ENCODE results near the gene PGPEP1. TPM values are rescaled to one million over a fixed set of nuclear protein-coding genes. Genes with fewer than 3 reads are reported as not detected.
"Not testable (repeated sequence)": the region's sequence is repeated elsewhere in the genome, so short reads cannot be mapped to it uniquely, and the experiment has no call there.

PGPEP1 gene
- total RNA-seq, 1 experiment from 2014 or later = 13.6 TPM

GRCh38 chr19:18322318-18322758, 18.1 kb upstream of the PGPEP1 start:
- H3K4me3 ChIP-seq (ENCODE audit: low read length) = peak overlapping the region; percentile 91
- peaks cover 34% of the 10 kb centered on the region for H3K79me2 ChIP-seq (ENCODE audit: low read length)
- H3K27ac ChIP-seq (ENCODE audit: low read length) = peak overlapping the region; percentile 80
- H4K20me1 ChIP-seq (ENCODE audit: insufficient read depth, low read depth, low read length) = no peaks in the 10 kb centered on the region
- H3K9ac ChIP-seq (ENCODE audit: low read length) = peak overlapping the region; percentile 95
- H3K27me3 ChIP-seq (ENCODE audit: low read length) = no peaks in the 10 kb centered on the region
- no peaks in the 10 kb centered on the region for H3K9me3 ChIP-seq (ENCODE audit: low read length)
- peak; percentile 84 for DNase-seq
- no peaks in the 10 kb centered on the region for H3K36me3 ChIP-seq (ENCODE audit: insufficient read depth, low read length)
- no peak overlapping the region for H2AFZ ChIP-seq (ENCODE audit: low read length)
- peak overlapping the region; percentile 93 for H3K4me2 ChIP-seq (ENCODE audit: low read depth, low read length, poor library complexity, severe bottlenecking)
- peaks cover 19% of the 10 kb centered on the region for H3K4me1 ChIP-seq (ENCODE audit: low read length)
- no peaks in the 10 kb centered on the region for H3K9me2 ChIP-seq (replicated peaks; ENCODE audit: insufficient read depth, low read length)

GRCh38 chr19:18322759-18323460, 17.5 kb upstream of the PGPEP1 start, which contains the start of gene LSM4:
Gene LSM4 (minus strand): TSS chr19:18323076. CDS start chr19:18323020, 56 bp downstream.
- peaks cover 19% of the 10 kb centered on the region for H3K4me1 ChIP-seq (ENCODE audit: low read length)
- H3K27ac ChIP-seq (ENCODE audit: low read length) = peak within 1 kb of the TSS; percentile 84
- H3K79me2 ChIP-seq (ENCODE audit: low read length) = peaks cover 34% of the 10 kb centered on the region
- H3K4me3 ChIP-seq (ENCODE audit: low read length) = peak within 1 kb of the TSS; percentile 91
- H3K4me2 ChIP-seq (ENCODE audit: low read depth, low read length, poor library complexity, severe bottlenecking) = peak within 1 kb of the TSS; percentile 93
- H3K9ac ChIP-seq (ENCODE audit: low read length) = peak within 1 kb of the TSS; percentile 95
- no peaks in the 10 kb centered on the region for H3K36me3 ChIP-seq (ENCODE audit: insufficient read depth, low read length)
- H2AFZ ChIP-seq (ENCODE audit: low read length) = peak within 1 kb of the TSS; percentile 66; the same call in 1 of the 2 replicates
- no peaks in the 10 kb centered on the region for H4K20me1 ChIP-seq (ENCODE audit: insufficient read depth, low read depth, low read length)
- H3K27me3 ChIP-seq (ENCODE audit: low read length) = no peaks in the 10 kb centered on the region
- no peaks in the 10 kb centered on the region for H3K9me2 ChIP-seq (replicated peaks; ENCODE audit: insufficient read depth, low read length)
- peak; percentile 100 for DNase-seq
- no peaks in the 10 kb centered on the region for H3K9me3 ChIP-seq (ENCODE audit: low read length)

DNA sequence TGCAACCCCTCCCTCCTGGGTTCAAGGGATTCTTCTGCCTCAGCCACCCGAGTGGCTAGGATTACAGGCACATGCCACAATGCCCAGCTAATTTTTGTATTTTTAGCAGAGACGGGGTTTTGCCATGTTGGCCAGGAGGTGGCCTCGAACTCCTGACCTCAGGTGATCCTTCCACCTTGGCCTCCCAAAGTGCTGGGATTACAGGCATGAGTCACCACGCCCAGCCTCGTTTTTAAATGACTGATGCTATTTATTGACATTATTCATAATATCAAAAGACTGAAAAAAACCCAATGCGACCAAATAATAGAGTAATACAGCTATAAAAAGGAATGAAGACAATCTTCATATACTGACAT, 16.0 kb upstream of the PGPEP1 start:
- not testable (repeated sequence) for H3K9me3 ChIP-seq (ENCODE audit: low read length); H3K27me3 ChIP-seq (ENCODE audit: low read length); H3K4me3 ChIP-seq (ENCODE audit: low read length); DNase-seq; H3K27ac ChIP-seq (ENCODE audit: low read length); H4K20me1 ChIP-seq (ENCODE audit: insufficient read depth, low read depth, low read length); H2AFZ ChIP-seq (ENCODE audit: low read length); H3K9me2 ChIP-seq (replicated peaks; ENCODE audit: insufficient read depth, low read length); H3K36me3 ChIP-seq (ENCODE audit: insufficient read depth, low read length); H3K4me2 ChIP-seq (ENCODE audit: low read depth, low read length, poor library complexity, severe bottlenecking)
- peaks cover 34% of the 10 kb centered on the region for H3K79me2 ChIP-seq (ENCODE audit: low read length)
- peaks cover 25% of the 10 kb centered on the region for H3K4me1 ChIP-seq (ENCODE audit: low read length)
- H3K9ac ChIP-seq (ENCODE audit: low read length) = 0 out of 2 replicates have a peak overlapping the region, but pooled peaks have one; percentile 73

GRCh38 chr19:18326772-18327171, 13.6 kb upstream of the PGPEP1 start:
- no peak overlapping the region for H2AFZ ChIP-seq (ENCODE audit: low read length)
- H3K27ac ChIP-seq (ENCODE audit: low read length) = no peak overlapping the region
- peaks cover 18% of the 10 kb centered on the region for H3K4me1 ChIP-seq (ENCODE audit: low read length)
- H3K36me3 ChIP-seq (ENCODE audit: insufficient read depth, low read length) = no peaks in the 10 kb centered on the region
- H3K27me3 ChIP-seq (ENCODE audit: low read length) = no peaks in the 10 kb centered on the region
- H3K9me2 ChIP-seq (replicated peaks; ENCODE audit: insufficient read depth, low read length) = no peaks in the 10 kb centered on the region
- H3K4me3 ChIP-seq (ENCODE audit: low read length) = no peak overlapping the region
- no peak overlapping the region for H3K4me2 ChIP-seq (ENCODE audit: low read depth, low read length, poor library complexity, severe bottlenecking)
- DNase-seq = no peak
- no peaks in the 10 kb centered on the region for H3K9me3 ChIP-seq (ENCODE audit: low read length)
- H4K20me1 ChIP-seq (ENCODE audit: insufficient read depth, low read depth, low read length) = no peaks in the 10 kb centered on the region
- peaks cover 10% of the 10 kb centered on the region for H3K79me2 ChIP-seq (ENCODE audit: low read length)
- no peak overlapping the region for H3K9ac ChIP-seq (ENCODE audit: low read length)

- H3K27ac ChIP-seq (ENCODE audit: low read length) = no peak overlapping the region
- peak overlapping the region; percentile 42 for H3K4me2 ChIP-seq (ENCODE audit: low read depth, low read length, poor library complexity, severe bottlenecking)
- no peak overlapping the region for H3K4me3 ChIP-seq (ENCODE audit: low read length)
Observed at GRCh38 chr19:18328340-18329034, 11.9 kb upstream of the PGPEP1 start.

GRCh38 chr19:18329035-18329376, 11.4 kb upstream of the PGPEP1 start:
- no peaks in the 10 kb centered on the region for H3K36me3 ChIP-seq (ENCODE audit: insufficient read depth, low read length)
- H3K27ac ChIP-seq (ENCODE audit: low read length) = no peak overlapping the region
- no peaks in the 10 kb centered on the region for H4K20me1 ChIP-seq (ENCODE audit: insufficient read depth, low read depth, low read length)
- no peak for DNase-seq
- H3K9ac ChIP-seq (ENCODE audit: low read length) = peak overlapping the region; percentile 27
- peak overlapping the region; percentile 50; the same call in 1 of the 2 replicates for H2AFZ ChIP-seq (ENCODE audit: low read length)
- H3K79me2 ChIP-seq (ENCODE audit: low read length) = no peaks in the 10 kb centered on the region
- peak overlapping the region; percentile 42 for H3K4me2 ChIP-seq (ENCODE audit: low read depth, low read length, poor library complexity, severe bottlenecking)
- H3K9me2 ChIP-seq (replicated peaks; ENCODE audit: insufficient read depth, low read length) = no peaks in the 10 kb centered on the region
- H3K4me3 ChIP-seq (ENCODE audit: low read length) = no peak overlapping the region
- no peaks in the 10 kb centered on the region for H3K27me3 ChIP-seq (ENCODE audit: low read length)
- H3K4me1 ChIP-seq (ENCODE audit: low read length) = peaks cover 6% of the 10 kb centered on the region
- H3K9me3 ChIP-seq (ENCODE audit: low read length) = no peaks in the 10 kb centered on the region

More at GRCh38 chr19:18328340-18329034, 11.9 kb upstream of the PGPEP1 start:
- Histone ChIP-seq H3K9me2 (replicated peaks; ENCODE audit: insufficient read depth, low read length) (no peaks in the 10 kb centered on the region), H3K36me3 (ENCODE audit: insufficient read depth, low read length) (no peaks in the 10 kb centered on the region), H3K79me2 (ENCODE audit: low read length) (no peaks in the 10 kb centered on the region), H2AFZ (ENCODE audit: low read length) (peak overlapping the region; percentile 50; the same call in 1 of the 2 replicates), H4K20me1 (ENCODE audit: insufficient read depth, low read depth, low read length) (no peaks in the 10 kb centered on the region), H3K9ac (ENCODE audit: low read length) (peak overlapping the region; percentile 27), H3K9me3 (ENCODE audit: low read length) (no peaks in the 10 kb centered on the region), H3K27me3 (ENCODE audit: low read length) (no peaks in the 10 kb centered on the region), H3K4me1 (ENCODE audit: low read length) (peaks cover 10% of the 10 kb centered on the region)
- DNase-seq = peak; percentile 96

DNA sequence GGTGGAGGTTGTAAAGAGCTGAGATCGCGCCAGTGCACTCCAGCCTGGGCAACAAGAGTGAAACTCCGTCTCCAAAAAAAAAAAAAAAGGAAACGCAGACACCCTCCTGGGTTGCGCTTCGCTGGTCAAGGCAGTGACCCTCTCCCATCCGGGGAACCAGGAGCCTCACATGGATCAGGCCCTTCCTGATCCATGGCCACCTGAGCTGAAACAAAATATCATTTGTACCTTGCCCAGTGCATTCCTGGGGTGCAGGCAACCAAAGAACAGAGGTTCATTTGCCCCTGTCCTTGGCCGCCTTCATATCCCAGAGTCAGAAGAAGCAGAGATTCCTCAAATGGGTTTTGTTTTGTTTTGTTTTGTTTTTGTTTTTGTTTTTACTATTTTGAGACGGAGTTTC, 9.5 kb upstream of the PGPEP1 start:
- no peaks in the 10 kb centered on the region for H3K36me3 ChIP-seq (ENCODE audit: insufficient read depth, low read length)
- H3K4me2 ChIP-seq (ENCODE audit: low read depth, low read length, poor library complexity, severe bottlenecking) = no peak overlapping the region
- no peak overlapping the region for H3K4me3 ChIP-seq (ENCODE audit: low read length)
- no peaks in the 10 kb centered on the region for H3K79me2 ChIP-seq (ENCODE audit: low read length)
- H3K27me3 ChIP-seq (ENCODE audit: low read length) = no peaks in the 10 kb centered on the region
- H3K9me2 ChIP-seq (replicated peaks; ENCODE audit: insufficient read depth, low read length) = no peaks in the 10 kb centered on the region
- DNase-seq = no peak
- H4K20me1 ChIP-seq (ENCODE audit: insufficient read depth, low read depth, low read length) = no peaks in the 10 kb centered on the region
- H3K9ac ChIP-seq (ENCODE audit: low read length) = no peak overlapping the region
- H2AFZ ChIP-seq (ENCODE audit: low read length) = no peak overlapping the region
- no peak overlapping the region for H3K27ac ChIP-seq (ENCODE audit: low read length)
- no peaks in the 10 kb centered on the region for H3K9me3 ChIP-seq (ENCODE audit: low read length)
- peaks cover 6% of the 10 kb centered on the region for H3K4me1 ChIP-seq (ENCODE audit: low read length)

DNA sequence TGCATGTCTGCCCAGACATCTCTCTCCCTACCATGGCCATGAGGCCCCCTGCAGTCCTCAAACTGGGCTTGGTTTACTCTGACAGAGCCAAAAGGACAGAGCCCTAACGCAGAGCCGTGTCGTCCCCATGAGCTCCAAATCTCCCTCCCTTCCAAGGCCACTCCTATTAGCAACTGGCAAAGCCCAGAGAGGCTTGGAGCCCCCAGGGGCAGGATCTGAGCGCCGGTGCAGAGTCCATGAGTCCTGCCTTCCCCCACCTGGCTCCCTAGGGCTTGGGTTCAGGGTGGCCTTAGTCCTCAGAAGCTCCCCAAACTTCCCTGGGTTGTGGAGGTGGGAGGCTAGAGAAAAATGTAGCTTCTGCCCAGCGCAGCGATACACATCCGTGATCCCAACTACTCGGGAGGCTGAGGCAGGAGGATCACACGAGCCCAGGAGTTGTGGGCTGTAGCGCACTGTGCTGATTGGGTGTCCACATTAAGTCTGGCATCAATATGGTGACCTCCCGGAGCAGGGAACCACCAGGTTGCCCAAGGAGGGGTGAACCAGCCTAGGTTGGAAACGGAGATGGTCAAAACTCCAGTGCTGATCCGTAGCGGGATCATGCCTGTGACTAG, 7.4 kb upstream of the PGPEP1 start:
- no peaks in the 10 kb centered on the region for H3K79me2 ChIP-seq (ENCODE audit: low read length)
- no peaks in the 10 kb centered on the region for H3K36me3 ChIP-seq (ENCODE audit: insufficient read depth, low read length)
- no peak for DNase-seq
- no peak overlapping the region for H3K27ac ChIP-seq (ENCODE audit: low read length)
- no peaks in the 10 kb centered on the region for H3K9me3 ChIP-seq (ENCODE audit: low read length)
- no peak overlapping the region for H3K4me2 ChIP-seq (ENCODE audit: low read depth, low read length, poor library complexity, severe bottlenecking)
- H2AFZ ChIP-seq (ENCODE audit: low read length) = no peak overlapping the region
- H4K20me1 ChIP-seq (ENCODE audit: insufficient read depth, low read depth, low read length) = no peaks in the 10 kb centered on the region
- H3K9me2 ChIP-seq (replicated peaks; ENCODE audit: insufficient read depth, low read length) = no peaks in the 10 kb centered on the region
- no peaks in the 10 kb centered on the region for H3K27me3 ChIP-seq (ENCODE audit: low read length)
- H3K4me3 ChIP-seq (ENCODE audit: low read length) = no peak overlapping the region
- peaks cover 6% of the 10 kb centered on the region for H3K4me1 ChIP-seq (ENCODE audit: low read length)
- no peak overlapping the region for H3K9ac ChIP-seq (ENCODE audit: low read length)

Measured in Karpas-422 (cell line).